ENCODE data around the gene MALRD1. TPM values are rescaled to one million over a fixed set of nuclear protein-coding genes. Genes with fewer than 3 reads are reported as not detected.

Gene MALRD1
- total RNA-seq, 4 donors from 2014 or later, result 0.50 to 2.8 (median 1.6) TPM

- no peak overlapping the region for H3K27ac ChIP-seq
- no peaks in the 10 kb centered on the region for H3K9me3 ChIP-seq
- no peaks in the 10 kb centered on the region for H3K4me1 ChIP-seq
- H3K4me3 ChIP-seq, result no peak overlapping the region
- H3K27me3 ChIP-seq, result no peaks in the 10 kb centered on the region
- H3K36me3 ChIP-seq, result no peaks in the 10 kb centered on the region
- TF ChIP-seq CTCF (IDR thresholded peaks at IDR 0.05) (no peak), POLR2AphosphoS5 (IDR thresholded peaks at IDR 0.05) (no peak), POLR2A (IDR thresholded peaks at IDR 0.05) (no peak)
- 93 to 94% methylated on average over 4 of the region's 4 CpGs for WGBS, 2 donors (ENCODE audit: low coverage in 1 of 2)
- ATAC-seq, result no peak
Observed at GRCh38 chr10:19417740-19418139, 369.1 kb downstream of the MALRD1 start.

- no peaks in the 10 kb centered on the region for H3K27me3 ChIP-seq
- no peak for ATAC-seq
- WGBS, 2 donors (ENCODE audit: low coverage in 1 of 2), result 67 to 76% methylated on average over 1 of the region's 1 CpG
- H3K9me3 ChIP-seq, result no peaks in the 10 kb centered on the region
- H3K27ac ChIP-seq, result no peak overlapping the region
- H3K4me3 ChIP-seq, result no peak overlapping the region
- H3K4me1 ChIP-seq, result no peaks in the 10 kb centered on the region
- TF ChIP-seq CTCF (IDR thresholded peaks at IDR 0.05) (no peak), POLR2AphosphoS5 (IDR thresholded peaks at IDR 0.05) (no peak), EP300 (IDR thresholded peaks at IDR 0.05) (no peak), POLR2A (IDR thresholded peaks at IDR 0.05) (no peak)
- no peaks in the 10 kb centered on the region for H3K36me3 ChIP-seq
Observed at GRCh38 chr10:19421674-19422073, 373.1 kb downstream of the MALRD1 start.

GRCh38 chr10:19426034-19426433 lies 377.4 kb downstream of the MALRD1 start:
- no peak for ATAC-seq
- no peaks in the 10 kb centered on the region for H3K4me1 ChIP-seq
- H3K9me3 ChIP-seq, result no peaks in the 10 kb centered on the region
- no peak overlapping the region for H3K4me3 ChIP-seq
- H3K27me3 ChIP-seq, result no peaks in the 10 kb centered on the region
- H3K36me3 ChIP-seq, result no peaks in the 10 kb centered on the region
- TF ChIP-seq CTCF (IDR thresholded peaks at IDR 0.05) (no peak), POLR2A (IDR thresholded peaks at IDR 0.05) (no peak), EP300 (IDR thresholded peaks at IDR 0.05) (no peak), POLR2AphosphoS5 (IDR thresholded peaks at IDR 0.05) (no peak)
- no peak overlapping the region for H3K27ac ChIP-seq

GRCh38 chr10:19431622-19432351 lies 383.2 kb downstream of the MALRD1 start:
- no peaks in the 10 kb centered on the region for H3K36me3 ChIP-seq
- H3K27me3 ChIP-seq, result no peaks in the 10 kb centered on the region
- no peak overlapping the region for H3K4me3 ChIP-seq
- H3K4me1 ChIP-seq, result no peaks in the 10 kb centered on the region
- H3K27ac ChIP-seq, result no peak overlapping the region
- TF ChIP-seq EP300 (IDR thresholded peaks at IDR 0.05), result no peak
- no peak for TF ChIP-seq POLR2AphosphoS5 (IDR thresholded peaks at IDR 0.05)
- TF ChIP-seq CTCF (IDR thresholded peaks at IDR 0.05), result no peak
- no peak for TF ChIP-seq POLR2A (IDR thresholded peaks at IDR 0.05)
- H3K9me3 ChIP-seq, result no peaks in the 10 kb centered on the region
- no peak for ATAC-seq
- 43% methylated on average over 4 to 5 of the region's 5 CpGs for WGBS, 2 donors (ENCODE audit: low coverage in 1 of 2)

- no peak for ATAC-seq
- Histone ChIP-seq H3K4me1 (no peaks in the 10 kb centered on the region), H3K27ac (no peak overlapping the region), H3K36me3 (no peaks in the 10 kb centered on the region), H3K9me3 (no peaks in the 10 kb centered on the region), H3K4me3 (no peak overlapping the region), H3K27me3 (no peaks in the 10 kb centered on the region)
- WGBS, 2 donors (ENCODE audit: low coverage in 1 of 2), result 70 to 94% methylated on average over 2 of the region's 2 CpGs
- no peak for TF ChIP-seq CTCF (IDR thresholded peaks at IDR 0.05)
- no peak for TF ChIP-seq POLR2AphosphoS5 (IDR thresholded peaks at IDR 0.05)
Observed at GRCh38 chr10:19449860-19450259, 401.3 kb downstream of the MALRD1 start.
